Large intestine (tissue), 3 donors: Measurements from ENCODE around the gene DSCAML1. TPM values are rescaled to one million over a fixed set of nuclear protein-coding genes. Genes with fewer than 3 reads are reported as not detected.
"Not testable (repeated sequence)": the region's sequence is repeated elsewhere in the genome, so short reads cannot be mapped to it uniquely, and the experiment has no call there.

Experiments used
- DNase-seq, 2 donors: peaks; one replicate each; pipeline versions ENCODE4 v3.0.0 to v3.0.0-alpha.2; 2013
- H3K27ac ChIP-seq: one replicate; pipeline ENCODE4 v1.5.1; 2013; ENCODE audit warnings: low read length
- H3K27me3 ChIP-seq: 2 replicates; pipeline ENCODE4 v1.6.1; 2013; ENCODE audit warnings: low read length; ENCODE audit not compliant: control insufficient read depth, insufficient read depth
- H3K36me3 ChIP-seq: 2 replicates; pipeline ENCODE4 v1.6.1; 2013; ENCODE audit warnings: low read length; ENCODE audit not compliant: control insufficient read depth, insufficient read depth
- H3K4me1 ChIP-seq: one replicate; pipeline ENCODE4 v1.6.1; 2013; ENCODE audit warnings: low read length; ENCODE audit not compliant: control insufficient read depth, insufficient read depth
- H3K4me3 ChIP-seq: one replicate; pipeline ENCODE4 v1.5.1; 2013; ENCODE audit warnings: low read length
- H3K9me3 ChIP-seq: one replicate; pipeline ENCODE4 v1.6.1; 2013; ENCODE audit warnings: mild to moderate bottlenecking, low read depth, low read length, moderate library complexity; ENCODE audit not compliant: control insufficient read depth
- WGBS: methylation state at CpG from one replicate; pipeline ENCODE4 v1.1.5; 2013; ENCODE audit warnings: low lambda C conversion rate; ENCODE audit not compliant: insufficient coverage; 5-methylcytosine and 5-hydroxymethylcytosine counted together
- polyA plus RNA-seq: library from polyadenylated mRNA; unstranded; fragments of 120-200 nt; gene quantifications from one replicate; pipeline ENCODE4 v1.2.1, GENCODE V29; 2013

The DSCAML1 gene
- polyA plus RNA-seq, 1 donor = 1.6 TPM

GRCh38 chr11:117398618-117399017 is 398.4 kb downstream of the DSCAML1 start:
- not testable (repeated sequence) for H3K27me3 ChIP-seq, H3K27ac ChIP-seq, DNase-seq, H3K9me3 ChIP-seq, H3K4me1 ChIP-seq, H3K4me3 ChIP-seq
- no CpG with 5 or more reads among the region's 2 CpGs for WGBS
- peaks cover 44% of the 10 kb centered on the region for H3K36me3 ChIP-seq

GRCh38 chr11:117396970-117397369 is 400.0 kb downstream of the DSCAML1 start:
- DNase-seq = no peak
- no CpG with 5 or more reads among the region's 8 CpGs for WGBS
- peaks cover 61% of the 10 kb centered on the region for H3K36me3 ChIP-seq
- no peak overlapping the region for H3K4me3 ChIP-seq
- no peaks in the 10 kb centered on the region for H3K4me1 ChIP-seq
- H3K9me3 ChIP-seq = peaks cover 6% of the 10 kb centered on the region
- H3K27me3 ChIP-seq = no peaks in the 10 kb centered on the region
- no peak overlapping the region for H3K27ac ChIP-seq

- Histone ChIP-seq H3K27ac (no peak overlapping the region), H3K27me3 (no peaks in the 10 kb centered on the region), H3K4me3 (no peak overlapping the region), H3K9me3 (peaks cover 6% of the 10 kb centered on the region), H3K36me3 (peaks cover 75% of the 10 kb centered on the region), H3K4me1 (no peaks in the 10 kb centered on the region)
- no peak for DNase-seq
- no CpG with 5 or more reads among the region's 4 CpGs for WGBS
Measured at GRCh38 chr11:117395476-117395875, 401.5 kb downstream of the DSCAML1 start.

GRCh38 chr11:117394221-117394925 is 402.6 kb downstream of the DSCAML1 start:
- no peaks in the 10 kb centered on the region for H3K27me3 ChIP-seq
- H3K4me1 ChIP-seq = no peaks in the 10 kb centered on the region
- H3K9me3 ChIP-seq = peaks cover 6% of the 10 kb centered on the region
- WGBS = no CpG with 5 or more reads among the region's 14 CpGs
- H3K27ac ChIP-seq = no peak overlapping the region
- peaks cover 82% of the 10 kb centered on the region for H3K36me3 ChIP-seq
- no peak for DNase-seq
- no peak overlapping the region for H3K4me3 ChIP-seq

GRCh38 chr11:117392979-117393378 is 404.0 kb downstream of the DSCAML1 start:
- Histone ChIP-seq H3K36me3 (peaks cover 80% of the 10 kb centered on the region), H3K27ac (no peak overlapping the region), H3K4me3 (no peak overlapping the region), H3K9me3 (no peaks in the 10 kb centered on the region), H3K27me3 (no peaks in the 10 kb centered on the region), H3K4me1 (no peaks in the 10 kb centered on the region)
- no CpG with 5 or more reads among the region's 8 CpGs for WGBS
- no peak for DNase-seq

GRCh38 chr11:117392001-117392690 is 404.9 kb downstream of the DSCAML1 start:
- Histone ChIP-seq H3K9me3 (no peaks in the 10 kb centered on the region), H3K27me3 (no peaks in the 10 kb centered on the region), H3K36me3 (peaks cover 83% of the 10 kb centered on the region), H3K4me1 (no peaks in the 10 kb centered on the region), H3K4me3 (no peak overlapping the region), H3K27ac (no peak overlapping the region)
- DNase-seq = no peak
- no CpG with 5 or more reads among the region's 12 CpGs for WGBS

GRCh38 chr11:117391181-117391580 is 405.8 kb downstream of the DSCAML1 start:
- WGBS = no CpG with 5 or more reads among the region's 8 CpGs
- Histone ChIP-seq H3K4me1 (no peaks in the 10 kb centered on the region), H3K4me3 (no peak overlapping the region), H3K27me3 (no peaks in the 10 kb centered on the region), H3K36me3 (peaks cover 81% of the 10 kb centered on the region), H3K9me3 (no peaks in the 10 kb centered on the region), H3K27ac (no peak overlapping the region)
- DNase-seq = no peak

- H3K27me3 ChIP-seq = no peaks in the 10 kb centered on the region
- WGBS = no CpG with 5 or more reads among the region's 8 CpGs
- peaks cover 83% of the 10 kb centered on the region for H3K36me3 ChIP-seq
Measured at GRCh38 chr11:117390743-117391142, 406.3 kb downstream of the DSCAML1 start.

GRCh38 chr11:117387992-117388755 is 408.8 kb downstream of the DSCAML1 start:
- no peak for DNase-seq
- H3K27ac ChIP-seq = no peak overlapping the region
- no peaks in the 10 kb centered on the region for H3K27me3 ChIP-seq
- no peak overlapping the region for H3K4me3 ChIP-seq
- WGBS = no CpG with 5 or more reads among the region's 3 CpGs
- H3K4me1 ChIP-seq = no peaks in the 10 kb centered on the region
- H3K9me3 ChIP-seq = no peaks in the 10 kb centered on the region
- H3K36me3 ChIP-seq = peaks cover 68% of the 10 kb centered on the region

More at GRCh38 chr11:117390743-117391142, 406.3 kb downstream of the DSCAML1 start:
- Histone ChIP-seq H3K4me1 (no peaks in the 10 kb centered on the region), H3K27ac (no peak overlapping the region), H3K9me3 (no peaks in the 10 kb centered on the region), H3K4me3 (no peak overlapping the region)
- DNase-seq = no peak

- no peaks in the 10 kb centered on the region for H3K4me1 ChIP-seq
- DNase-seq = no peak
- H3K27me3 ChIP-seq = no peaks in the 10 kb centered on the region
- no peaks in the 10 kb centered on the region for H3K9me3 ChIP-seq
- peaks cover 66% of the 10 kb centered on the region for H3K36me3 ChIP-seq
- WGBS = no CpG with 5 or more reads among the region's 9 CpGs
- no peak overlapping the region for H3K4me3 ChIP-seq
- no peak overlapping the region for H3K27ac ChIP-seq
Measured at GRCh38 chr11:117385906-117386305, 411.1 kb downstream of the DSCAML1 start.
